GM12874 (cell line): ENCODE measurements around the gene FMO5.

Source experiments
- CTCF ChIP-seq: IDR thresholded peaks from 2 replicates; pipeline ENCODE4 v1.5.1; 2011; ENCODE audit warnings: low read depth, mild to moderate bottlenecking, control low read depth, low read length, moderate library complexity; ENCODE audit not compliant: insufficient read depth

Gene FMO5

GRCh38 chr1:147167365-147167764, 57.8 kb downstream of the FMO5 start:
- no peak for TF ChIP-seq CTCF

GRCh38 chr1:147163019-147163418, 62.1 kb downstream of the FMO5 start:
- no peak for TF ChIP-seq CTCF

GRCh38 chr1:147162093-147162492, 63.0 kb downstream of the FMO5 start:
- no peak for TF ChIP-seq CTCF

- TF ChIP-seq CTCF = no peak
Measured at GRCh38 chr1:147156642-147157041, 68.5 kb downstream of the FMO5 start.

- TF ChIP-seq CTCF = no peak
Measured at GRCh38 chr1:147152772-147153171, 72.4 kb downstream of the FMO5 start.

- TF ChIP-seq CTCF = no peak
Measured at GRCh38 chr1:147151244-147151643, 73.9 kb downstream of the FMO5 start.

- no peak for TF ChIP-seq CTCF
Measured at GRCh38 chr1:147142886-147143285, 82.3 kb downstream of the FMO5 start.
